ENCODE measurements around the gene PPP2R3A.
A peak's percentile ranks its signal among the peaks of the same experiment; 100 is the strongest.

Gene PPP2R3A

DNA sequence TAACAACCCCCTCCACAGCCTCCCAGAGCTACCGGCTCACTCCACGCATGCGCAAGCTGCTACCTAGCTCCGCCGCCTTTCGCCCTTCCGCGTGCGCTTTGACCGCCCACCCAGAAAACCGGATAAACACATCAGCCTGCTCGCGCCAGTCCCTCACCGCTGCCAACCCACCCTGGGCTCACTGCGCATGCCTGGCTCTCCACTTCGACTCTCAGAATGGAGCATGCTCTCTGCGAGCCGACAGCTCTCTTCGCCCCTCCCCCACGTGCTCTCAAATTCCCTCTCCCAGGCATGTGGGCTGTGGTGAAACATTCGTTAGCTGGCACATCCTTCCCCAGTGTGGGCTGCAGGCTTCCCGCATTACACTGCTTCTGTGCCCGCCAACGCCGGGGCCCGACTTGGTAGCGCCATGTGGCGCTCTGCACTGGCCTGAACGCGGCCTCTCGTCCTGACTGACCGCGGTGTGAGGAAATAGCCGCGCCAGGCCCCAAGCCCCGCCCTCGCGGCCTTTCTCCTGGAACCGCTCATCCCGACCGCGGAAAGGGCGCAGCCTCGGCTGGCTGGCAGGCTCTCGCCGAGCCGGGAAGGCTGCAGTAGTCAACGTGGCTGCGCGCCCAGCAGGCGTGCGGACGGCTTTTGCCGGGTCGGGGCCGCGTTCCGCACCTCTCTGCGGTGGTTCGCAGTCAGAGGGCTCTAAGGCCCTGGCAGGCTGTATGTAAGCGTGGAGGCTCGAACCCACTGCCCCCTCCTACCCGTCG lies 231.1 kb downstream of the PPP2R3A start:
- DNase-seq: peak; percentile 99 to 100

DNA sequence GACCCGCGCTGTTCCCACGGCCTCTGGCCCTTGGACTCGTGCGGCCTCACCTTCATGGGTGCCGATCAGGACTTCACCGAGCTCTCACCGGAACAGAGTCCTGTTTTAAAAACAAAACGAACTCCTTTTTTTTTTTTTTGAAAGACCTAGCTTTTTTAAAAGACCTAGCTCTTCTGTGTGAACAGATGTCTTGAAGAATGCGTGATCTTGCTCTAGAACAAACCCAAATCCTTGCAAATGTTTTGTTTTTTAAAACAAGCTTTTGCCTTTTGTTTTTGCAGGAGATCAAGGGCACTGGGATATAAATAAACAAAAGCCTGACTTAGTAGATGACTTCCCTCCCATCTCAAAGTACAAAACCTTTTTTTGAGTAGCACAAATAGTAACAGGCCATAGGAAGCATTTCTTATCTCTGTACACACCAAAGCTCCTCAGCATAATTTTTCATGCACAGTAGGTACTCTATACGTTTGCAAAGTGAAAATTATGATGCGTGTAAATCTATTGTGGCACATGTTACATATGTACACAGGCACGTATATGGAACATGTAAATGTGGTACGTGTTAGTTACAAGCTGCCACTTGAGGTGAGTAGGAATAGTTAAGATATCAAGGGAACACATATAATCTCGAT lies 231.7 kb downstream of the PPP2R3A start:
- DNase-seq: no peak

All from NCI-H446 (cell line).